HG03066 (cell line): ENCODE measurements around the gene KRT86.
"Not testable (repeated sequence)": the region's sequence is repeated elsewhere in the genome, so short reads cannot be mapped to it uniquely, and the experiment has no call there.

Experiments used
- ATAC-seq: cut with Tn5 transposase; IDR thresholded peaks from one replicate; pipeline ENCODE4 v1.9.1; 2021; ENCODE audit warnings: low read depth; ENCODE audit not compliant: unreplicated experiment

Gene KRT86

DNA sequence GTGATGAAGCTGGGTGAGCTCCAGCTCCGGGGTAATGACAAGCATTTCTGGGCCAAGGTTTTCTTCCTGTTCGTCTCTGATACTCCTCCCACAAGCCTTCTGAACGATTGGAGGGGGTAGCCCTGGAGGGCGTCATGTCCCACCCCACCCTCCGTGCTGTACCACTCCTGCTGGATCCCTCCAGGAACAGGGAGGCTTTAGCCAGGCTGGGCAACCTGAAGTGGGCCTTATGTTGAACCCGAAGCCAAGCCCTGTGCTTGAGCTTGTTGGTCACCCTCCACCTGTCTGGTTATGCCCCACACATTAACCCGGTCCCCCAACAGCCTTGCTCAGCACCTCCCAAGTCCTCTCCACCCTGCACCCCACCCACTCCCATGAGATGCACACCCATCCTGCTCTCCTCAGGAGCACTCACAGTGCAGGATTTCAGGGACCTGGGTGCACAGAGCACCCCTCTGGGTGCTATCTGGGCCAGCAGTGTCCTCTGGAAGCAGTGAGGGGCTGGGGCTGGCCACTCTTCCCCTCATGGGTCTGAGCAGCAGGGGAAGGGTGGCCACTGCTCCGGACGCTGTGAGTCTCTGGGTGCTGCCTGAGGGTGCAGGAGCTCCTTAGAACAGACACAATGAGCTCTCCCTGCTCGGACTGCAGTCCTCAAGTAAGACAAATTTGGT lies 53.5 kb downstream of the KRT86 start:
- ATAC-seq = no peak

DNA sequence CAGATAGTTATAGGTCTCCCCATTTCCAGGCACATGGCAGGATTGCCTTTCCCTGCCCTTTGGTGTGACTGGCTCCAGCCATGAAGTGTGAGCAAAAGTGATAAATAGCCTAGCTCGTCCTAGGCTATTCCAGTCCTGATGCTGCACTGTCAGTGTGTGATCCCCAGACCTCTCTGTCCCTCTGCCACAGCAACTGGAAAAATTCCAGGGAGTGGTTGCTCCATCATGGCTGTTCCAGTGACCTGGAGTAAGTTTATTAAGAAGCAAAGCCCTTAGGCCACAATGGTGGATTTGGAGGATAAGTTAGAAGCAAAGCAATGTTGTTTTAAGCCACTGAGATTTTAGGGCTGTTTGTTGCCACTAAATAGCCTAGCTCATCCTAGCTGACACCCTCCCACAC lies 56.6 kb downstream of the KRT86 start:
- ATAC-seq = no peak

DNA sequence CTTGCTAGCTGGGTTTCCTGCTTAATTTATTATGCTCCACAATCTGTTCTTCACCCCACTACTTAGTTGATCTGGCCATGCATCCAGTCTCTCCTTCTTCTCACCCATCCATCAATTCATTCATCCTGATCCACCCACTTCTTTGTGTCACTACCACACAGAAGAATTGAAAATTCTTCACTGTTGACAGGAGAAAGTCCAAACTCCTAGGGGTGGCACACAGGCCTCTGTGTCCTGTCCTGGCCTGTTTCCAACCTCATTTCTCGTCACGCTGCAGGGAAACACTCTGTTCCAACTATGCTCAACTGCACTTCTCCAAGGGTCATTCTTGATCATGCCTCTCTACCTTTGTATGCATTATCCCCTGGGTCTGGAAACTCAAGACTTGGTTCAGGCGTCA lies 57.4 kb downstream of the KRT86 start:
- ATAC-seq = no peak

DNA sequence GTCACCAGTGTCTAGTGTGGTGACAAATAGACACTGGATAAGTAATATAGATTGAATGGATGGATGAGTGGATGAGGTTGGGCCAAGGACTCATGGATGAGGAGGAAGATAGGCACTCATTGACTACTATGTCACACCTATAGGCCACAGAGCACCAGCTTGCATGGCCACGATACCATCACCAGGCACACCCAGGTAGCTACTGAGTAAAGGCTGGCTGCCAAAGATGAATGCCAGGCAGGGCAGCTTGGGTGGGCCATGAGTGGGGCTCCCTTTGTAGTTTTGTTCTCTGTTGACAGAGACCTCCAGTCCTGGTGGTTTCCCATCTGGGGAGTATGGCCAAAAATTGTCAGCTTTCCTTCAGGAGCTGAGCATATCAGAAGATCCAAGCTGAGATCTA lies 57.9 kb downstream of the KRT86 start:
- no peak for ATAC-seq

DNA sequence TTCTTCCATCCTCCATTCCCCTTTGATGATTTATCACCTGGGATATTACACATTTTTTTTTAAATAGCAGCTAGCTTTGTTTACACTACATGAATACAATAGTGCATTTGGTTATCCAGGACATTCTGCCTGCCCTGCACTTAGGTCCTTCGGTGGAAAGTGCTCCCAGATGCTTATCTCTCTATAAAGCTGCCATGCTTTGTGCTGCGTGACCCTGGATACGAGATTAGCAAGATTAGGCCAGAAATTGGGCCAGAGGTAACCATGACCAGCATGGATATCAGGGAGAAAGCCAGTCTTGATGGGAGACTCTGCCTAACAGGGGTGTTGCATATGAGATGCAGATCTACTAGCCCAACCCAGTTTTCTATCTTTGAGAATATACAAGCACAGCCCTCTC lies 58.9 kb downstream of the KRT86 start:
- ATAC-seq = no peak

DNA sequence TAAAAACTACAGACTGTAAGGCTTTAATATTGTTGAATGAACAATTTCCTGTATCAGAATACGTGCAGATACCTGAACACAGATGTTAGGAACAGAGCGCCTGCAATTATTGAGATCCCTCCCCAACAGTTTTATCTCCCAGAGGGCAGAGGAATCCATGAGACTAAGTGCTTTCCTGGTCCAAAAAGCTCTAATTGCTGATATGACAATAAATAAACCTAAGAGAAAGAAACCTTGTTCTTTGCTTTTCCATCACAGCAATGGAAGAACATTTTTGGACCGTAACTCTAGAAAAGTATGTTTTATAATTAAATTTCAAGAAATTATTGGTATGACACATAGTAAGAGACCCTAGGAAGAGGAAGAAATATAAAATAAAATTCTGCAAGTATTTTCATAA lies 59.7 kb downstream of the KRT86 start:
- ATAC-seq = no peak

DNA sequence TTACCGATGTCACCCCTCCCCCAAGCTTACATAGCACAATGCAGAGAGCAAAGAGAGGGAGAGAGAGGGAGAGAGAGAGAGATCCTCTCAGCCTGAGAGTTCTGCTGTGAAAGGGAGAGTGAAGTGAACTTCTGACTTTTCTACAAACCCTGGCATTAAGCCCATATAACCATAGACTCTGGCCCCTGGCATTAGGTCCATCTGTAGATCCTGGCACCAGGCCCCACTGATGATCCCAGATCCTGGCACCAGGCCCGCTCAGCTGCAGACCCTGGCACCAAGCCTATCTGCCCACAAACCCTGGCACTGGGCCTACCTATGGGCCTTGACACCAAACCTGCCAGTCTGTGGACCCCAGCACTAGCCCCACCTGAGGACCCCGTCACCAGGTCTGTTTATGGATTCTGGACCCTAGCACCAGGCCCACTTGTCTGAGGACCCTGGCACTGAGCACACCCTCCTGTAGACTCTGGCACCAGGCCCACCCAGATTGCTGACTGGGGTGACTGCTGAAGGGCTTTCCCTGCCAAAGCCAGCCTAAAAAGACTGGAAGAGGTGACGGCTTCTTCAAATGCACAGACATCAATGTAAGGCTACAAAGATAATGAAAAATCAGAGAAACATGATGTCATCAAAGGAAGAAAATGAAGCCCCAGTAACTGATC lies 61.3 kb downstream of the KRT86 start:
- no peak for ATAC-seq

DNA sequence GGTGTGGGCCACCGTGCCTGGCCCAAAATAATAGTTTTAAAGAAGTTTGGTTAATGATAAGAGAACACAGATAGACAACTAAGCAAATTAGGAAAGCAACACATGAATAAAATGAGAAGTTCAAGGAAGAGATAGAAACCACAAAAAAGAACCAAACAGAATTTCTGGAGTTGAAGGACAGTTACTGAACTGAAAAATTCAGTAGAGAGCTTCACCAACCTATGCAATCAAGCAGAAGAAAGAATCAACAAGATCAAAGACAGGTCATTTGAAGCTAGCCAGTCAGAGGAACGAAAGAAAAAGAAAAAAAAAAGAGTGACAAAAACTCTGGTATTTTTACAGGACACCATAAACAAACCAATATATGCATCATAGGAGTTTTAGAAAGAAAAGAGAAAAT lies 62.2 kb downstream of the KRT86 start:
- no peak for ATAC-seq

DNA sequence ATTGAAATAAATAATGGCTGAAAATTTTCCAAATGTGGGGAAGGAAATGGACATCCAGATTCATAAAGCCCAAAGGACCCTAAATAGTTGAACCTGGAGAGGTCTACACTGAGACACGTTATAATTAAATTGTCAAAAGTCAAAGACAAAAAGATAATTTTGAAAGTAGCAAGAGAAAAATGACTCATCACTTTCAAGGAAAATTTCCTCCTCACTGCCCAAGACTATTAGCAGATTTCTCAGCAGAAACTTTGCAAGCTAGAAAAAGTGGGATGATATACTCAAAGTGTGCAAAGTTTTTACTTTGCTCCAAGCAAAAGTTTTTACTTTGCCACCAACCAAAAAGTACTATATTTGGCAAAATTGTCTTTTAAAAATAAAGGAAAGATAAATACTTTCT lies 62.6 kb downstream of the KRT86 start:
- ATAC-seq = no peak

DNA sequence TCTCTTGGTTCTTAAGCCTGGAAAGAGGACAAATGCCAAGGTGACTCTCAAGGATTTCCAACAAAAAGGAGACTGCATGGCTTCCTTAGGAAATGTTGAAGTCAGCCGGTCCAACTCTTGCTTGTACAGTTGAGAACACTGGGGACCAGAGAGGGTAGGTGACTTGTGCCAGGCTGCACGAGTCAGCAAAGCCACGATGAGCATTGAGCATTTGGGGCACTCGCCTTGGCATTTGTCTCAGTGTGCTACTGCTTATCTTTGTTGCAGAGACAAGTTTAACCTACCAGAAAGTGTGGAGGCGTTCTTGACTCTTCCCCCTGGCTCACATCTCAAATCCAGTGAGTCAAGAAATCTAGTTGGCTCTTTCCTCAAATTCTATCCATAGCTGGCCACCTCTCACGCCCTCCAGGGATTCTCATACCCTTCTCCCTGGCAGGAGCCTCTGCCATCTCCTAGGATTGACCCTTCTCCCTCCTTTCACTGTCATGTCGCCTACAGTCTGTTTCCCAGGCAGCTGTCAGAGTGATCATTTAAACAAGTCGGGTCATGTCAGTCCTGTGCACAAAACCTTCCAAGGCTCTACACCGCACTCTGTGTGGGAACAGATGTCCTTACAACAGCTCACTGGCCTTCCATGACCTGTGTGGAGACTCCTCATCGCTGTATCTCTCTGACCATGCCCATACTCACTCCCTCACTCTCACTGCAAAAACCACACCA lies 64.0 kb downstream of the KRT86 start:
- ATAC-seq = no peak

DNA sequence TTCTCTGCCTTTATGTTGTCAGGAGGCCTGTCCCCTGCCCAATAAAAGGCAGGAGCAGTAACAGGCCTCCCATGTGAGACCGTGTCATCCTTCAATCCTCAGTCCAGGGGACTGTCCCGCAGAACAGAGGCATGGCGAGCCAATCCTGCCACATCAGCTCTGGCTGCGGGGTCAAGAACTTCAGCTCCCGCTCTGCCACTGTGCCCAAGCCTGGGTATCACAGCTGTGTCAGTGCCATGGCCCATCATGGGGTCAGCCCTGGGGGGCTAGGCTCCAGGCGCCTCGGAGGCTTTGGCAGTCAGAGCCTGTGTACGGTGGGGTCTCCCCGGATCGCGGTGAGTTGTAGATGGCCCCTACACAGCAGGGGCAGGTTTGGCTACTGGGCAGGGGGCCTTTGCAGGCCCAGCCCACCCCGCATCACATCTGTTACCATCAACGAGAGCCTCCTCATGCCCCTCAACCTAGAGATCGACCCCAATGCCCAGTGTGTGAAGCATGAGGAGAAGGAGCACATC lies 66.7 kb downstream of the KRT86 start:
- no peak for ATAC-seq

DNA sequence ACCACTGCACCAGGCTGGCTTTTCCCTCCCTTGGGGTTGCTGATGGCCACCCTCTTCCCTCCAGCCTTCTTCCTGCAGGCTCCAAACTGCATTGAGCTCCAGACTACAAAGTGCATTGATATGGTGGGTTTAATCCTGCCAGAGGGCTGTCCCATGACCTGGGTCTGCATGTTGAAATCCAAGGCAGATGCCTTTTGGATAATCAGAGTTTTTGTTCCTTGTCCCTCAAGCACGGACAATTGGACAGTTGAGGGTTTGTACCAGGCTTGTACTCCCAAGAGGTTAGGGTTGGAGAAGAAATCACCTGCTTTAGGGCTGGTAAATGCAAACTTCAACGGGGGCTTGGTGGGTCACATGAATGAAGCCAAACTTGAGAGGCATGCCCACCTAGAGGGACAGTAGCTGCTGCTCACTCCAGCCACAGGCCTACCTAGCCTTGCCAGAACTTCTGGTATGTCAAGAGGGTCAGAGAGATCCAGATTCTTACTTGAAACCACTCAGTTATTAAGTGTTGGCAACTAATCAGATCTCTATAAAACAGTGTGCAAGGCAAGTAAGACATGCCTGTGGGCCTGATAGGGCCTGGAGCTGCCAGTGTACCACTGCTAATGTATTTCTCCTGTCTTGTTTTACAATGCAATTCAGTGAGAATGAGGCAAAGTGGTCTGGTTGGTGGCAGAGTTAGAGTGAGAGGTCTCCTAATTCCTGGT lies 68.5 kb downstream of the KRT86 start:
- no peak for ATAC-seq

DNA sequence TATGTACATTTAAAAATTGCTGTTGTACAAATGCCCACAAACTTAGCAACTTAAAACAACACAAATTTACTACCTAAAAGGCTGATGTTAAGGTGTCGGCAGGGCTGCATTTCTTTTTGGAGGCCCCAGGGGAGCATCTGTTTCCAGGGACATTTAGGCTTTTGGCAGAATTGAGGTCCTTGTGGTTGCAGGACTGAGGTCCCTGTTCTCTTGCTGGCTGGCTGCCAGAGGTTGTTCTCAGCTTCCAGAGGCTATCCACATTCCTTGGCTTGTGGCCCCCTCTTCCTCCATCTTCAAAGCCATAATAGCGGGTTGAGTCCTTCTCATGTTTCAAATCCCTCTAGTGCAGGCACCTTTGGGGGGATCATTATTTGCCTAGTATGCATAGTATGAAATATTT lies 69.1 kb downstream of the KRT86 start:
- no peak for ATAC-seq

DNA sequence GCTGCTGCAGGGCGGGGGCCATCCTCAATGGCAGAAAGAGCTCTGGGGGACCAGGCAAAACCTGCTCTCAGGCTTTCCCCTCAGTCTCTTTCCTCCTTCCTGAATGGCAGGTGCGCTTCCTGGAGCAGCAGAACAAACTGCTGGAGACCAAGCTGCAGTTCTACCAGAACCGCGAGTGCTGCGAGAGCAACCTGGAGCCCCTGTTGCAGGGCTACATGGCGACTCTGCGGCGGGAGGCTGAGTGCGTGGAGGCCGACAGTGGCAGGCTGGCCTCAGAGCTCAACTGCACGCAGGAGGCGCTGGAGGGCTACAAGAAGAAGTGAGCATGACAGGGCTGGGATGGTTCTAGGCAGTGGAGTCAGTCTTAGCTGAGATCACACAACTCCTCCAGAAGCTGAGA lies 69.7 kb downstream of the KRT86 start:
- ATAC-seq = no peak

DNA sequence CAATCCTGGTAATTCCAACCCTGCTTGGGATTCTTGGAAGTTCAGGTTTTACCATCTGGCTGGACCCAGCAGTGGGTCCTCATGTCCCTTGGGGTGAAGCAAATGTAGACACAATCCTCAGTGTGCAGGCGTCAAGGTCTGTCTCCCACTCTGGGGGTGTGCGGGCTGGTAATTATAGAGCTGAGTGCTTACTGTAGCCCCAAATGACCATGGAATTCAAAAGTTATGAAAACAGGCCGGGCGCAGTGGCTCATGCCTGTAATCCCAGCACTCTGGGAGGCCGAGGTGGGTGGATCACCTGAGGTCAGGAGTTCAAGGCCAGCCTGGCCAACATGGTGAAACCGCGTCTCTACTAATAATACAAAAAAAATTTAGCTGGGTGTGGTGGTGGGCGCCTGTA lies 70.6 kb downstream of the KRT86 start:
- ATAC-seq = not testable (repeated sequence)

DNA sequence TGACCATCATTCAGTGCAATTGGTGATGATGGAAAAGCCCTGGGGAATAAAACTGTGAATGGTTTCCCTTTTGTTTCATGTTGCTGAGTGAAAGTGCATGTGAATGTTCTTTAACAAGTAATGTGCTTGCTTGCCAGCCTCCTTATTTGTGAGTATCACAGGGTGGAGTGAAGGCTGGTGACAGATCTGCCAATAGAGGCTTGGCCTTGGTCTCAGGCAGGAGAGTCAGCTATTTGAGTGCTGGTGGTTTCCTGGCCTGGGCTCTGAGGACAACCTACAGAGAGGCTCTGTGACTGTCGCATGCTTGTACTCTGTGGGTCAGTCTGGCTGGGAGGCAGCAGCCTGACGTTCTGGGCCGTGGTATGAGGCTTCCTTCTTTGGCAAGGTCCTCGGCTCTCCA lies 72.1 kb downstream of the KRT86 start:
- ATAC-seq = no peak

DNA sequence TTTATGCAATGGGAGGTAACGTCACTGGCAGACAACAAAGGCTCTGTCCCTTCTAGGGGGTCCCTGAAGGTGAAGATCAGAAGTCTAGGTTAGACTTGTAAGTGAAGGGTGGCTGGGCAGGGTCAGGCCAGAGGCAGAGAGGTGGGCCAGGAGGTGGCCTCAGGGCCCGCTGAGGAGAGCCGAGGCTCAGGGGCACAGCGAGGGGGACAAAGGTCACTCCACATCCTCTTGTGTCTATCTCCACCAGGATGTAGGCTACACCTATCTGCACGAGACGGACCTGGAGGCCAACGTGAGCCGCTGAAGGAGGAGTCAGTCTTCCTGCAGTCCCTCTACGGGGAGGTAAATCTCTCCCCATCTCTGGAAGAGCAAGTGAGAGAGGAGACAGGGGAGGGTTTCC lies 72.6 kb downstream of the KRT86 start:
- no peak for ATAC-seq

DNA sequence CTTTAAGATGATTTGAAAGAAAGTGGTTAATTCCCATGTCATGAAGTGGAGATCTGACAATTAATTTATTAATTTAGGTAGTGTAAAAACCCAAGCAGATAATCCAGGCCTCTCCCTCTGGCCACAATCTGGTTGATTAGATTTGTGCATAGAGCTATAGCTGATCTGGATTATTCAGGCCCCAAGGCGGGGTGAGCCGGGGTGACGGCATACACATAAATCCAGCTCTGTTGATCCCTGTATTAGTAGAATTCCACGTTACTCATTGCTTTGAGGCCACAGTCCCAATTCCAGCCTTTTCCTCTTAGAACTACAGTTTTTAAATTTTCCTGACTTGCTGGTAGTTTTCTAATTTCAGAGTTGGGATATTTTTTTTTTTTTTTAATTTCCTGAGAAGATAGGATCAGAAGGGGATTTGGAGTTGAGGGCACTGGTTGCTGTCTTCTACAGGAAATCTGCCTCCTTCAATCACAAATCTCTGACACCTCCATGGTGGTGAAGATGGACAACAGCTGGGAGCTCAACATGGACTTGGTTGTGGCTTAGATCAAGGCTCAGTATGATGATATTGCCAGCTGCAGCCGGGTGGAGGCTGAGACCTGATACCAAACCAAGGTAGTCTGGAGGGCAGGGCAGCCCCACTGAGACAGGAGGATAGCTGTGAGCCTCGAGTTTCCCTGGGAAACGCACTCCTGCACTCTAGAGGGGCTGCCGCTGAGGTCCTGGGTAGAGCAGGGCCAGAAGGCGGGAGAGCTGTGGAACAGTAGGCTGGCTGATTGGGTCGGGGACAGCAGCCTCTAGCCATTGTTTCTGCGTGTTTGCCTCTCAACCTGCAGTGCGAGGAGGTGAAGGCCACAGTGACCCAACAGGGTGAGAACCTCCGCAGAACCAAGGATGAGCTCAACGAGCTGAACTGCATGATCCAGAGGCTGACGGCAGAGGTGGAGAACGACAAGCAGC lies 73.4 kb downstream of the KRT86 start:
- no peak for ATAC-seq

DNA sequence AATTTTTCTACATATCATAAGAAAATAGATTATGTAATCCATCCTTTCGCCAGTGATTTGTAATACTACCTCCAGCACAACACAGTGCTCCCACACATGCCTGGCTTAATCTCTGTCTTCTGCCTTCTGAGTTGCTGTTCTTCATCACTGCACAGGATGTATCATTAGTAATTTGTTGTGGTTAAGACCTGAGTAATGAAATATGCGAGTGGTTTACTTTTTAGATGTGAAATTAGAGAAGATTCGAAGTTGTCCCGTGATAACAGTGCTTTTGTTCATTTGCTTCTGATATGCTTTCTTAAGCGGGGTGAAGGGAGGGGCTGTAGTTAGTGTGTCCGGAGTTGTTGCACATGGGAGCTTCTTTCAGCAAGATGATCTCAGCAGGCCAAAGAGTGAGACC lies 74.8 kb downstream of the KRT86 start:
- no peak for ATAC-seq

DNA sequence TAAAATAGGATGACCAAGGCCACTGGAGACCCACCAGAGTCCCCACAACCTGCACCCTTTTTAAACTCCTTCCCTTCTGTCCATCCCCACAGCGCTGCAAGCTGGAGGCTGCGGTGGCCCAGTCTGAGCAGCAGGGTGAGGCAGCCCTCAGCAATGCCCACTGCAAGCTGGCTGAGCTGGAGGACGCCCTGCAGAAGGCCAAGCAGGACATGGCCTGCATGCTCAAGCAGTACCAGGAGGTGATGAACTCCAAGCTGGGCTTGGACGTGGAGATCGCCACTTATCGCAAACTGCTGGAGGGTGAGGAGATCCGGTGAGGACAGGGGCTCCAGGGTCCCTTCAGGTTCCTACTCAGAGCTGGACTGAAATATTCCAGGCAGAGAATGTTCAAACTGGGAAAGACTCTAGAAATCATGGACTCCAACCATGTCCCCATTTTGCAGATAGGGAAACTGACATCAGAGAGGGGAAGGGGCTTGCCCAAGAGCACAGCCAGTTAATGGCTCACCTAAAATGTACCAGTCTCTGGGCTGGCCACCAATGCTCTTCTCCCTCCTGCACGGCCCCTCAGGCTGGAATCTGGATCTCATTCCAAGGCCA lies 75.7 kb downstream of the KRT86 start:
- ATAC-seq = no peak
